Measurements from ENCODE around the gene NR2F1-AS1. TPM values are rescaled to one million over a fixed set of nuclear protein-coding genes. Genes with fewer than 3 reads are reported as not detected.
"Not testable (repeated sequence)": the region's sequence is repeated elsewhere in the genome, so short reads cannot be mapped to it uniquely, and the experiment has no call there.

Gene NR2F1-AS1
- polyA plus RNA-seq, 4 donors: 54.4 to 61.5 (median 56.9) TPM

DNA sequence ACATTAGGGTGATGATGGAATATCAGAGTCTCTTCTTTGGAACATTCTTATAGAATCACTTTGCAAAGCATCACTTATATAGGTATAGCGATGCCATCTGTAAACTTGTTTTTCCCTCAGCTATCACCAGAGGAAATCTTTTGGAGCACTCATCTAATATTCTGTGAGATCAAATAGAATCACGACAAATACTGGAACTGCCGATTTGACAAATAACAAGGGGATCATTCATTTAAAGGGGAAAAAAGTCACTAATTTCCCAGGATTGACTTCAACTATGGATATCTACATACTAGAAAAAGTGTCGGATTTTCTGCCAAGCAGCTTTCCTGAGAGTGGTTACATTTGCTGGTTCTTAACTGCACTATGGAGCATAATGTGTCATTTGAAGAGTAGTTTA, 178.6 kb downstream of the NR2F1-AS1 start:
- DNase-seq (ENCODE audit: low read depth in 4 of 4, low spot score in 3 of 4): no peak

DNA sequence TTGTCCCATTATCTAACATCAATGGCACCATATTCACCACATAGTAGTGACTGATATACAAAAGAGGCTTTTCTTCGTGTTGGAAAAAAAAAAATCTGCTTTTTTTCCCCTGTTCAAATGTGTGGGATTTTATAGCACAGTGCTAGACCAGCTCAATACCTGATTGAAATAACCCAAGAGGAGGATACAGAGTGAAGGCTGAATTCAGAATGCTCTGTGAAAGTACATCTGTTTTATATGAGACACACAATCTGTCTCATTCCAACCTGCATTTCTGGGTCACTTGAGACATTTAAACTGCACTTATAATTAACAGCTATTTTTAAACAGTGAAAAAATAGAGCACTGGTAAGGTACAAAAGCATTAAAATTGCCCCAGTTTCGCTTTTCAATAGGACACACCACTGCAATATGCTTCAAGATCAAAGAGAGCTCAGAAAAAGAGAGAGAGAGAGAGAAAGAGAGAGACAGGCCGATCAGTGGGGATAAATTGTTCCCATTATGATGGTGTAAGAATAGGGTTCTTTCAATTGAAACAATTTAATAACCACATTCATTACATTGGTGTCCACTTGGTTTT, 179.3 kb downstream of the NR2F1-AS1 start:
- DNase-seq (ENCODE audit: low read depth in 4 of 4, low spot score in 3 of 4): no peak

DNA sequence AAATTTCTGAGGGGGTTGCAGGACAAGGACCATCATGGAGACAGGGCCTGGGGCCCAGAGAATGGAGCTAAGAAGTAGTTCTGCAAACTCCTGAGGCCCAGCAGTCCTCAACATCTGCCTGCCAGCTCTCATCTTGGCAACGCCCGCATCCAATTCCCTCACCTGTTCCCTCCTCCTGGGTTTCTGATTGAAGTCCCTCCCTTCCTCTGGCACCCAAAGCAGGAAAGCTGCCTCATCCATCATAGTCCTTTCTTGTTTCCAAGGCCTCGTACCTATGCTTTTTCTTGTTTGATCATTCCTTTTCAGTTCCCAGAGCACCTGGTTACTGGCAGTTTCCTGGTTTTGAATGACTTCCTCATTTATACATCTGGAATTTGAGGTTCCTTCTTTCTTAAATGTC, 181.3 kb downstream of the NR2F1-AS1 start:
- no peak for DNase-seq (ENCODE audit: low read depth in 4 of 4, low spot score in 3 of 4)

DNA sequence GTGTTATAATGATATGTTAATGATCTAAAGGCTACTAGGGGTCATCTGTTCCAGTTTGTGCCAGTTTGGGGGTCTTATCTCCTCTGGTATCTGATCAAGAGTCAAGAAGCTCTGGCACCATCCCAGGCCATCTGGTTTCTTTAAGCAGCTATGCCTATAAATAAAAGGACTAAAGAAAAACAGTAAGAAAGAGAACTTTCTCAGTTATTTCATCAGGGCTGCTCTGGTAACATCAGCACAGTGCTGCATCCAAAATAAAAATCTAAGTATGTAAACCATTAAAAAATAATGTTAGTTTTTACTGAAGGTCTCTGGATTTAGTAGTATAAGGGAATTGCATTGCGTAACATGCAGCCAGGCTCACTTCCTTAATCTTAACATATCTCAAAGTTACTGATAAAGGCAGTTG, 185.0 kb downstream of the NR2F1-AS1 start:
- DNase-seq (ENCODE audit: low read depth in 4 of 4, low spot score in 3 of 4): no peak

DNA sequence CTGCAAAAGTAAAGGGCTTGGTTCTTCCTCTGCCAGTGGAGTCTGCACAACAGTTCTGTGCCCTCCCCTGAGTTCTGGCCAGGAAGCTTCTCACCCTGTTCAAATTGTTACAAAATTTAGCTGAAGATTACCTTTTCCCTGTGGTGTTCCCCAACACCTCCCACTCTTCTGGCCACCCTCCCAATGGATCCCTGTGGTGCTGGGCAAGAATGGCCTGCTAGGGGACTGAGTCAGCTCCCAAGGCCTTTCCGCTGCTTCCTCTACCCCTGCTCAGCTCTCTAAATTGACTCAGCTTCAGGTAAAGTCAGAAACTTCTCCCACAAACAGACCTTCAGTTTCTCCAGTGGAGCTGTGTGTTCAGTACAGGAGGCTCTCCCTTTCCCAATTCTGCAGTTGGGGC, 186.0 kb downstream of the NR2F1-AS1 start:
- no peak for DNase-seq (ENCODE audit: low read depth in 4 of 4, low spot score in 3 of 4)

DNA sequence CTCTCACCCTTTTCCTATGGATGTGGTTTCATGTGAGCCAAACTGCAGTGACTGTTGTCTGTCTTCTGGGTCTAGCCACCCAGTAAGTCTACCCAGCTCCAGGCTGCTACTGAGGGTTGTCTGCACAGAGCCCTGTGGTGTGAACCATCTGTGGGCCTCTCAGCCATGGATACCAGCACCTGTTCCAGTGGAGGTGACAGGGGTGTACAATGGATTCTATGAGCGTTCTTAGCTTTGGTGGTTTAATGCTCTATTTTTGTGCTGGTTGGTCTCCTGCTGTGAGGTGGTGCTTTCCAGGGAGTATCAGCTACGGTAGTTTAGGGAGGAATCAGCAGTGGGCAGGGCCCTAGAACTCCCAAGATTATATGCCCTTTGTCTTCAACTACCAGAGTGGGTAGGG, 186.7 kb downstream of the NR2F1-AS1 start:
- DNase-seq (ENCODE audit: low read depth in 4 of 4, low spot score in 3 of 4): no peak

DNA sequence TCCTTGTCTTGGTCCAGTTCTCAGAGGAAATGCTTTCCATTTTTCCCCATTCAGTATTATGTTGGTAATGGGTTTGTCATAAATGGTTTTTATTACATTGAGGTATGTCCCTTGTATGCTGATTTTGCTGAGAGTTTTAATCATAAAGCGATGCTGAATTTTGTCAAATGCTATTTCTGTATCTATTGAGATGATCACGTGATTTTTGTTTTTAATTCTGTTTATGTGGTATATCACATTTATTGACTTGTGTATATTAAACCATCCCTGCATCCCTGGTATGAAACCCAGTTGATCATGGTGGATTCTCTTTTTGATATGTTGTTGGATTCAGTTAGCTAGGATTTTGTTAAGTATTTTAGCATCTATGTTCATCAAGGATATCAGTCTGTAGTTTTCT, 189.8 kb downstream of the NR2F1-AS1 start:
- DNase-seq (ENCODE audit: low read depth in 4 of 4, low spot score in 3 of 4): not testable (repeated sequence)

DNA sequence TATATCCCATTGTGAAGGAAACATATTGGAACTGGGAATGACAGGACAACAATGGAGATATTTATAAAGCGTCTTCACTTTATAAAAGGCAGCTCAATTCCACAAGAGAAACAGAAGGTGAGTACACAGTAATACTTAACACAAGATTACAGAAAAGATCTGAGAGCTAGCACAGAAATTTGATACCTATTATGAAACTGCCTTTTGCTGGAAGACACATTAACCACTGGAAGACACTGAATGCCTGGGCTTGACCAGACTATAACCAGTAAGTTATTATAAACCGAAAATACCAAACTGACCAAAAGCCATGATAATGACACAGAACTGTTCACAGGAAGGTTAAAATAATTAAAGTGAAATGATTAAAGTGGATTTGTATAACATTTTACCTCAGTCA, 195.4 kb downstream of the NR2F1-AS1 start:
- no peak for DNase-seq (ENCODE audit: low read depth in 4 of 4, low spot score in 3 of 4)

DNA sequence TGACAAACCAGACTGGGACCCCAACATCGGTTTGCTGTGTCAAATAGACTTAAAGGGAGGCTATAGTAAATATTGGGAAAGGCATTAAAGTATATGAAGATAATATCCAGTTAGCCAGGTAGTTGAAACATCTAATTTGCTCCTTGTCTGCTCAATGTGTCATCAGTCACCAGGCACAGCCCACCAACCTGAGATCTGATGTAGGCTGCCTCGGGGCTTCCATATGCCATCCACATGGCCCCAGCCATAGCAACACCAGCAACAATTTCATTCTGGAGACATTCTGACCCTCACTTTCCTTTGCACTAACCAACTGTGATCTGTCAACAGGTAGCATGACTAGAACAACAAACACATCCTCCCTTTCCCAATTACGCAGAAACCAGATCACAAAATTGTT, 196.0 kb downstream of the NR2F1-AS1 start:
- DNase-seq (ENCODE audit: low read depth in 4 of 4, low spot score in 3 of 4): no peak

DNA sequence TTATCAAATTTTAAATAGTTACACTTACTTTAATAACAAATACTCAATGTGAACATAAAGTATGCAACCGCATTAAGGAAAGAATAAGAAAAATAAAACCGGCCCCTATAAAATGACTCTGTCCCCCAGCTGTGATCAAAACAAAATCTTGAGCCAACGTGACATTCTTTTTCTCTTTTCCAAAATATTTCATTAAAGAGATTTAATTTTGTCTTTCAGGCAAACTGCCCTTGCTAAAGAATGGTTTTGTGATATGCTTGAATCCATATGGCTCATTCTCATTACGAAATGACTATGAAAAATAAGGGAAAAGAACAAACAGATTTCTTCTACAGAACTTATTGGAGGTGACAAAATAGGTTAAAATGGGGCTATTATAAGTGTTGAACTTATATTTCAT, 197.0 kb downstream of the NR2F1-AS1 start:
- DNase-seq (ENCODE audit: low read depth in 4 of 4, low spot score in 3 of 4): no peak

DNA sequence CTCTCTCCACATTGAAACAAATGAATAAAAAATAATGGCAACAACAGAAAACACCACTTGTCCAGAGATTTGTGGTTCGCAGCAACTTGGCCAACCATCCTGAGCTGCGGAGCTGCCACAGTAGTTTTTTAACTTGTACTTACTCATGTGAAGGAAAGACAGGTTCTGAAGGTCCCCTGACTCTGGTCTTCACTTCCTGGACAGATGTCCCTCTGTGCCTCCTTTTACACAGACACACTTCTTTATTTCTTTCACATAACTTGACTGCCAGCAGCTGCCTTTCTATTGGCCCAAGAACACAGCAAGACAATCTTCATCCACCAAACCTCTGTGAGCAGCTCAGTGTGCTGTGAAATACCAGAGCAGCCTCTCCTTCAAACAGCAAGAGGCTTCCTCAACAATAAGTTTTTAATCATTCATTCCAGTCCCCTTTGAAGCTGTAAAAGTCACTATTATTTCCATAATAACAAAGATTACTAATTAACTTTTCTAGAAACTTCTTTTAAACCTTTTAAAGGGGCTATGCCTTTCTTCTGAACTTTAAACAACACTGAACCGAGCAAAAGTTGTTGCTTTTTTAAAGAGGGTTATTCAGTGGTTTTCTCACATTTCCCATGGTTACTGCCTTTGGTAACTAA, 198.7 kb downstream of the NR2F1-AS1 start:
- no peak for DNase-seq (ENCODE audit: low read depth in 4 of 4, low spot score in 3 of 4)

DNA sequence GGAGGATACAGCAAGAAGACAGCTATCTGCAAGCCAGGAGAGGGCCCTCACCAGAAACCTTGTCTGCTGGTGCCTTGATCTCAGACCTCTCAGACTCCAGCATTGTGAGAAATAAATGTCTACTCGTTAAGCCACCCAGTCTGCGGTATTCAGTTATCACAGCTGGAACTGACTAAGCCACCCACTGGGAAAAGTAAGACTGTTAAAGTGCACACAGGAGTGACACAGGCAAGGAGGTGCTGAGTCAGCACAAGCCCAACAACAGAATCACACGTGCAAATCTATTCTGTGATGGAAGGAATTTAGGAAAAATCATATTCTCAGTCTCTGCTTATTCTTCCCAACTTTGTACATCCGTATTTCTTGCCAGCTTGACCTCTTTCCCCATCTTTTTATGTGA, 200.0 kb downstream of the NR2F1-AS1 start:
- no peak for DNase-seq (ENCODE audit: low read depth in 4 of 4, low spot score in 3 of 4)

DNA sequence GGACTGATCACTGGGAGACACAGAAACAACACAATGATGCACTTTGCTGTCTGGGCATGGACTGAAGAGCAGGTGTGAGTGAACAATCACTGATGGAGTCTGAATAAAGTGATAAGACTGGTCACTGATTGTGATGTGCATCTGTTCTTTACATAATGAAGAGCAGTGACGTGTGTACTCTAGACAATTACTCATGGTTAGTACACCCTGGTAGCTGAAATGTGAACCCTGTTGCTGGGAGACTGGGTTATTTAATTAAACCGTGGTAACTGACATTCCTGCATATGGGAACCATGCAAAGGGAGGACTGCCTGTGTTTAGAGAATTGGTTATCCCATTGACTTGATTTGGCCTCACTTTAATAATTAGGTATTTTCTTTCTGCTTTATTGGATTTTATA, 202.9 kb downstream of the NR2F1-AS1 start:
- DNase-seq (ENCODE audit: low read depth in 4 of 4, low spot score in 3 of 4): no peak

DNA sequence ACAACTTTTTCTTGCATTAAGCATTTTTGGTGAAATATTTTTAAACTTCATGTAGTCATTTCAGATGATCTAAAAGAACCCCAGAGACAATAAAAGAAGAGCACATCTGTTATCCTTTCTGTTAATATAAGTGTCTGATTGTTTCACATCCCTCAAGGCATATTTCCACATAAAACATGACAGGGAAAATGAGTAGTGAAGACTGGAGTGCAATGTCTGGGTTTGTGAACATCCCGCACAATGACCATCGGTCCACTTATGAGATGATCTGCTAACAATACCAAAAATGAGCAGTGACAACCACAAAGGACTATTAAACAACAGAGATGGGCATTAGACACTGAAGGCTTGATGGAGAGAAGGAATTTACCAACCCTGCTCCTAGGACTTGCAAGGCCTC, 209.1 kb downstream of the NR2F1-AS1 start:
- DNase-seq (ENCODE audit: low read depth in 4 of 4, low spot score in 3 of 4): no peak

DNA sequence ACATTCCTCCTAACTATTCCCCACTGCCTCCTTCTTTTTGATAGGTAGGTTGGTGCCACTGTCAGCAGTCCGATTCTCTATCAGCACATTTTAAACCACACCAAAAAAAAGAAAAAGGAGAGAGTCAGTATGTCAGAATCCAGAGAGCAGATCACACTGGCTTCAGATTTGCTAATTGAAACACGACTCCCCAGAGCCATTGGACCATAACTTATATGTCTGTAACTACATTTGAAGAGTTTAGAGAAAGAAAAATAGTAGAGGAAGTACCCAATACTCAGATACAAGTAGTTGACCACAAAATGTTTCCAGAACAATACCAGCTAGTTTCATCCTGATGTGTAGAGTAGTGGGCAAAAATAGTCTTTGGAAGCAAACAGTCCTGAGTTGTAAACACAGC, 216.6 kb downstream of the NR2F1-AS1 start:
- no peak for DNase-seq (ENCODE audit: low read depth in 4 of 4, low spot score in 3 of 4)

DNA sequence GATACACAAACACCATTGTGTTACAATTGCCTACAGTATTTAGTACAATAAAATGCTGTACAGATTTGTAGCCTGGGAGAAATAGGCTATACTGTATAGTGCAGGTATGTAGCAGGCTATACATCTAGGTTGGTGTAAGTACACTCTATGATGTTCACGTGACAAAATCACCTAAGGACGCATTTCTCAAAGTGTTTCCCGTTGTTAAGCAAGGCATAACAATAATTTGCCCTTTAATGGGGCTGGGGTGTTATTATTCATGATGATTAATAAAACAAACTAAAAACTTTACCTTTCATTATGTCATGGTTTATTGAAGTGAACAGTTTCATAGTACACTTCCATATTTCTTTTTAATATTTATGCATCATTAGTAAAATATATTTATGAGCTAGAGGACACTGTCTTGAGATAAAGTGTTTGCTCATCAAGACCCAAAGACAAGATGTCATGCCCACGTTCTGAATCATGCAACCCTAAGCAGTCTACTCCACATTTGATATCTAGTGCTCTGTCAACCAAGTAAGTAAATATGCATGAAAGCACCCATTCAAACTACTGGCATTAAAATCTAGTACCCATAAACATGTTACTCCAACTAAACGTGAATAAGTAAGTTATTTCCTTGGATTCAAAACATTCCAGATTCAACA, 220.5 kb downstream of the NR2F1-AS1 start:
- DNase-seq (ENCODE audit: low read depth in 4 of 4, low spot score in 3 of 4): no peak

DNA sequence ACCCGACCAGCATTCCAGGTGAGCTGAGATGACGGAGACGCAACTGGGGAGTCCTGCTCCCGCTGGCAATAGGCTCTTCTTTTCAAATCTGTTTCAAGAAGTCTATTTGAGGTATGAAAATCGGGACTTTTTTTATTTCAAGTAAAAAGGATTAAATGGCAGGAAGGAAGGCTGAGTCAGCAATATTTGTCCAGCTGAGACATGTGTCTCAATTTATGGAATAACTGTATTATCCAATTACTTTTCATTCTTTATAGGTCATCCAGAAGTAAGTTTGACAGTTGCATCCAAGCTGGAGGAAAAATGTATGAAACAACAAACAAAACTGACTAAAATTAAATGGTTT, 221.1 kb downstream of the NR2F1-AS1 start:
- no peak for DNase-seq (ENCODE audit: low read depth in 4 of 4, low spot score in 3 of 4)

Other genes starting within 250 kb of the NR2F1-AS1 start
- gene NR2F1, start 2.0 kb upstream of the NR2F1-AS1 start, polyA plus RNA-seq (ENCODE audit: insufficient read length in 4 of 4): 100 to 1,000 TPM; 195 to 266 (median 239) TPM
- under 1 TPM in 3 of 4 donors, not detected in 1; 0.03 to 0.05 (median 0.04) TPM for gene POU5F2, start 160.4 kb upstream of the NR2F1-AS1 start, polyA plus RNA-seq (ENCODE audit: insufficient read length in 4 of 4)